Measurements from ENCODE around the gene ABR. TPM values are rescaled to one million over a fixed set of nuclear protein-coding genes. Genes with fewer than 3 reads are reported as not detected.
A peak's percentile ranks its signal among the peaks of the same experiment; 100 is the strongest.

Gene ABR
- total RNA-seq, 4 donors from 2014 or later: 286 to 1,099 (median 522) TPM

GRCh38 chr17:1223662-1224061 lies 43.9 kb upstream of the ABR start:
- 88% methylated on average over 14 of the region's 14 CpGs; no CpG with 5 or more reads in 1 of the 2 donors for WGBS, 2 donors (ENCODE audit: low coverage in 1 of 2)
- in situ Hi-C loops (cut with MboI; ENCODE audit: low pct_ligation_motif_present in 1 of 4, low pct_unique_long_range_greater_than_20kb in 1 of 4, low sequenced_read_pairs in 3 of 4): no loop called here
- Histone ChIP-seq H3K36me3 (no peaks in the 10 kb centered on the region), H3K27me3 (peaks cover 7% of the 10 kb centered on the region), H3K9me3 (no peaks in the 10 kb centered on the region), H3K4me3 (no peak overlapping the region), H3K4me1 (peaks cover 3 to 36% (median 13%) of the 10 kb centered on the region in 4 donors), H3K27ac (peak overlapping the region in 2 of 4 donors; percentile 21 to 31)
- intact Hi-C loops (cut with DNase I; ENCODE audit: low total_unique reads): no loop called here
- no peak for DNase-seq
- TF ChIP-seq CTCF (IDR thresholded peaks at IDR 0.05) (no peak), EP300 (IDR thresholded peaks at IDR 0.05; ENCODE audit: low read depth) (no peak), POLR2AphosphoS5 (IDR thresholded peaks at IDR 0.05) (no peak), POLR2A (IDR thresholded peaks at IDR 0.05) (no peak)

GRCh38 chr17:1222321-1222720 lies 42.5 kb upstream of the ABR start:
- no peaks in the 10 kb centered on the region for H3K27me3 ChIP-seq
- no peak for DNase-seq
- TF ChIP-seq CTCF (IDR thresholded peaks at IDR 0.05) (no peak), EP300 (IDR thresholded peaks at IDR 0.05; ENCODE audit: low read depth) (no peak), POLR2AphosphoS5 (IDR thresholded peaks at IDR 0.05) (no peak), POLR2A (IDR thresholded peaks at IDR 0.05) (no peak)
- in situ Hi-C loops (cut with MboI; ENCODE audit: low pct_ligation_motif_present in 1 of 4, low pct_unique_long_range_greater_than_20kb in 1 of 4, low sequenced_read_pairs in 3 of 4) (no loop called here), intact Hi-C loops (cut with DNase I; ENCODE audit: low total_unique reads) (no loop called here)
- no peaks in the 10 kb centered on the region for H3K9me3 ChIP-seq
- no peaks in the 10 kb centered on the region for H3K36me3 ChIP-seq
- no peak overlapping the region for H3K4me3 ChIP-seq
- 95 to 100% methylated on average over 5 to 8 of the region's 8 CpGs for WGBS, 2 donors (ENCODE audit: low coverage in 1 of 2)
- H3K4me1 ChIP-seq: peaks cover 2 to 23% (median 12%) of the 10 kb centered on the region in 4 donors
- H3K27ac ChIP-seq: no peak overlapping the region

- Histone ChIP-seq H3K36me3 (no peaks in the 10 kb centered on the region), H3K27ac (no peak overlapping the region), H3K4me3 (no peak overlapping the region), H3K9me3 (no peaks in the 10 kb centered on the region), H3K4me1 (peaks cover 0 to 21% (median 12%) of the 10 kb centered on the region in 4 donors), H3K27me3 (no peaks in the 10 kb centered on the region)
- TF ChIP-seq EP300 (IDR thresholded peaks at IDR 0.05; ENCODE audit: low read depth) (no peak), CTCF (IDR thresholded peaks at IDR 0.05) (no peak), POLR2AphosphoS5 (IDR thresholded peaks at IDR 0.05) (no peak), POLR2A (IDR thresholded peaks at IDR 0.05) (no peak)
- WGBS, 2 donors (ENCODE audit: low coverage in 1 of 2): 70 to 85% methylated on average over 4 to 7 of the region's 7 CpGs
- intact Hi-C loops (cut with DNase I; ENCODE audit: low total_unique reads) (no loop called here), in situ Hi-C loops (cut with MboI; ENCODE audit: low pct_ligation_motif_present in 1 of 4, low pct_unique_long_range_greater_than_20kb in 1 of 4, low sequenced_read_pairs in 3 of 4) (no loop called here)
- DNase-seq: no peak
These were observed 41.4 kb upstream of the ABR start for GRCh38 chr17:1221209-1221608.

- no peaks in the 10 kb centered on the region for H3K36me3 ChIP-seq
- peaks cover 0 to 21% (median 12%) of the 10 kb centered on the region in 4 donors for H3K4me1 ChIP-seq
- no peaks in the 10 kb centered on the region for H3K9me3 ChIP-seq
- H3K27me3 ChIP-seq: no peaks in the 10 kb centered on the region
- H3K4me3 ChIP-seq: no peak overlapping the region
- in situ Hi-C loops (cut with MboI; ENCODE audit: low pct_ligation_motif_present in 1 of 4, low pct_unique_long_range_greater_than_20kb in 1 of 4, low sequenced_read_pairs in 3 of 4) (no loop called here), intact Hi-C loops (cut with DNase I; ENCODE audit: low total_unique reads) (no loop called here)
- TF ChIP-seq CTCF (IDR thresholded peaks at IDR 0.05) (no peak), EP300 (IDR thresholded peaks at IDR 0.05; ENCODE audit: low read depth) (no peak), POLR2AphosphoS5 (IDR thresholded peaks at IDR 0.05) (no peak), POLR2A (IDR thresholded peaks at IDR 0.05) (no peak)
- 76 to 77% methylated on average over 7 to 14 of the region's 14 CpGs for WGBS, 2 donors (ENCODE audit: low coverage in 1 of 2)
- no peak overlapping the region for H3K27ac ChIP-seq
- no peak for DNase-seq
These were observed 40.6 kb upstream of the ABR start for GRCh38 chr17:1220346-1220745.

Measured in transverse colon (tissue), 4 donors.